Measurements from ENCODE around the gene NES. TPM values are rescaled to one million over a fixed set of nuclear protein-coding genes. Genes with fewer than 3 reads are reported as not detected.

NES gene
- total and polyA plus RNA-seq, 2 of the 8 experiments (the other 6 are each of a cell fraction or from before 2014, with no cell fraction given) = 13.3 to 135 TPM

DNA sequence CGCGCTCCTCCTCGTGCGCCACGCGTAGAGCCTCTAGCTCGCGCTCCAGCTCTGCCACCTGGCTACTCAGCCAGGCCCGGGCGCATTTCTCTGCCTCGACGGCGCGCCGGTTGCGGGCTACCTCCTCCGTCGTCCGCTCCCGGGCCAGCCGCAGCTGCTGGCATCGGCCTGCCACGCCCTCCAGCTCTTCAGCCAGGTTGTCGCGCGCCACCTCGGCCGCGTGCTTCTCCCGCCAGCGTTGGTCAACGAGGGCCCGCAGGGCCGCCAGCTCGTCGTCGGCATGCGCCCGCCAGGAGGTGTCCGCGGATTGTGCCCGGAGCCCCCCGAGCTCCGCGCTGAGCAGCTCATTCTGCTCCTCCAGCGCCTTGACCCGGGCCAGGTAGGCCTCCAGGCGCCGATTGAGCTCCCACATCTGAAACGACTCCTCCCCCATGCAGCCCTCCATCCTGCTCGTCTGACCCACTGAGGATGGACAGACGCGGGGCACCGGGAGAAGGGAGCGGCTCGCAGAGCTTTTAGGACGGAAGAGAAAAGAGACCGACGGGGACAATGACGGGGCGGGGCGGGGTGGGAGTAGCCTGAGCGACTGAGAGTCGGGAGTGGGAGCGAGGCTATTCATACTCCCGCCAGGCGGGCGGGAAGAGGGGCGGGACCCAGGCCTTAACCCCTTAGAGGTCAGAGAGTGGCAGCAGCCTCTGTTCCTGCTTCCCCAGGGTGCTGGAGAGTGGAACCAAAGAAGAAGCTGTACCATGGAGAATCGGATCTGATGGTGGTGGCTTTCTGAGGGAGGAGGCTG is at the start of gene NES (continued):
- TF ChIP-seq, protein P1, sequence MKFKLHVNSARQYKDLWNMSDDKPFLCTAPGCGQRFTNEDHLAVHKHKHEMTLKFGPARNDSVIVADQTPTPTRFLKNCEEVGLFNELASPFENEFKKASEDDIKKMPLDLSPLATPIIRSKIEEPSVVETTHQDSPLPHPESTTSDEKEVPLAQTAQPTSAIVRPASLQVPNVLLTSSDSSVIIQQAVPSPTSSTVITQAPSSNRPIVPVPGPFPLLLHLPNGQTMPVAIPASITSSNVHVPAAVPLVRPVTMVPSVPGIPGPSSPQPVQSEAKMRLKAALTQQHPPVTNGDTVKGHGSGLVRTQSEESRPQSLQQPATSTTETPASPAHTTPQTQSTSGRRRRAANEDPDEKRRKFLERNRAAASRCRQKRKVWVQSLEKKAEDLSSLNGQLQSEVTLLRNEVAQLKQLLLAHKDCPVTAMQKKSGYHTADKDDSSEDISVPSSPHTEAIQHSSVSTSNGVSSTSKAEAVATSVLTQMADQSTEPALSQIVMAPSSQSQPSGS (IDR thresholded peaks at IDR 0.05; ENCODE audit: low read length) = no peak
- TF ChIP-seq USF2 (IDR thresholded peaks at IDR 0.05; ENCODE audit: low read length) (no peak), KDM4A (IDR thresholded peaks at IDR 0.05; ENCODE audit: low read depth, low read length, severe bottlenecking) (peak; percentile 68), POLR2A (IDR thresholded peaks at IDR 0.05; ENCODE audit: control extremely low read depth in 1 of 2, low read depth in 2 of 2, low read length in 2 of 2) (peak in 1 of 2 experiments; percentile 79; a peak in 2 of 3 replicates), GABPA (IDR thresholded peaks at IDR 0.05; ENCODE audit: borderline replicate concordance, insufficient read depth, low read length) (no peak), SIRT6 (IDR thresholded peaks at IDR 0.05; ENCODE audit: low read length) (no peak), JUND (IDR thresholded peaks at IDR 0.05; ENCODE audit: low read length) (no peak), PHF8 (conservative IDR thresholded peaks at IDR 0.05; ENCODE audit: low read depth, low read length) (peak; percentile 65), CBX5 (IDR thresholded peaks at IDR 0.05; ENCODE audit: low read depth, low read length) (no peak), RXRA (IDR thresholded peaks at IDR 0.05; ENCODE audit: insufficient read depth, low read depth, low read length) (no peak), FOSL1 (IDR thresholded peaks at IDR 0.05; ENCODE audit: insufficient read depth, low read depth, low read length) (no peak), HDAC2 (IDR thresholded peaks at IDR 0.05; ENCODE audit: borderline replicate concordance in 1 of 2, low read depth in 2 of 2, low read length in 2 of 2) (0 out of 4 replicates have a peak, but pooled peaks of 1 of the 2 experiments have one; percentile 39), POU5F1 (IDR thresholded peaks at IDR 0.05; ENCODE audit: low read depth, low read length) (no peak), TAF7 (optimal IDR thresholded peaks at IDR 0.05; ENCODE audit: borderline replicate concordance, low read depth, low read length) (peak; percentile 90), BRCA1 (IDR thresholded peaks at IDR 0.05; ENCODE audit: low read depth, low read length) (no peak), HDAC6 (IDR thresholded peaks at IDR 0.05; ENCODE audit: low read depth, low read length) (no peak), KDM1A (IDR thresholded peaks at IDR 0.05; ENCODE audit: borderline replicate concordance, low read length) (no peak), SRF (IDR thresholded peaks at IDR 0.05; ENCODE audit: low read depth, low read length) (no peak), ATF3 (IDR thresholded peaks at IDR 0.05; ENCODE audit: insufficient read depth, low read depth, low read length) (no peak), YY1 (IDR thresholded peaks at IDR 0.05; ENCODE audit: low read depth, low read length) (no peak), POLR2AphosphoS5 (IDR thresholded peaks at IDR 0.05; ENCODE audit: low read depth, low read length) (peak; percentile 56; the same call in 1 of the 2 replicates)
